Ishikawa (cell line): ENCODE results near the gene COMMD6.

Experiments
- NFIC ChIP-seq: IDR thresholded peaks from 2 replicates; pipeline ENCODE4 v1.6.1; 2012
- TF ChIP-seq, protein P1 (sequence below): IDR thresholded peaks from 2 replicates; pipeline ENCODE4 v1.6.1; 2012

DNA sequence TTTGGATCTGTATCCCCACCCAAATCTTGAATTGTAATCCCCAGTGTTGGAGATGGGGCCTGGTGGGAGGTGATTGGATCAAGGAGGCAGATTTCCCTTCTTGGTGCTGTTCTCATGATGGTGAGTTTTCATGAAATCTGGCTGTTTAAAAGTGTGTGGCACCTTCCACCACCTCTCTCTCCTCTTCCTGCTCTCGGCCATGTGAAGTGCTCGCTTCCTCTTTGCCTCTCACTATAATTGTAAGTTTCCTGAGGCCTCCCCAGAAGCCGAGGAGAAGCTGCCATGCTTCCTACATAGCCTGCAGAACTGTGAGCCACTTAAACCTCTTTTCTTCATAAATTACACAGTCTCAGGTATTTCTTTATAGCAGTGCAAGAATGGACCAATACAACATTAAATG, 15.7 kb downstream of the COMMD6 start:
- TF ChIP-seq NFIC, result no peak
- TF ChIP-seq, protein P1, sequence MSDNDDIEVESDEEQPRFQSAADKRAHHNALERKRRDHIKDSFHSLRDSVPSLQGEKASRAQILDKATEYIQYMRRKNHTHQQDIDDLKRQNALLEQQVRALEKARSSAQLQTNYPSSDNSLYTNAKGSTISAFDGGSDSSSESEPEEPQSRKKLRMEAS, result no peak
